Stimulated activated CD4-positive, alpha-beta T cell treated with anti-CD3 and anti-CD28 coated beads, Interleukin-15, amount 100 ng/mL, for 1 hour (primary cell): ENCODE results near the gene MON1B.
"Not testable (repeated sequence)": the region's sequence is repeated elsewhere in the genome, so short reads cannot be mapped to it uniquely, and the experiment has no call there.

Experiments
- DNase-seq, 2 donors: peaks; one replicate each; pipeline ENCODE4 v3.0.0-alpha.2; 2020; ENCODE audit warnings: low read depth in 1 of 2, low spot score in 1 of 2

Gene MON1B

DNA sequence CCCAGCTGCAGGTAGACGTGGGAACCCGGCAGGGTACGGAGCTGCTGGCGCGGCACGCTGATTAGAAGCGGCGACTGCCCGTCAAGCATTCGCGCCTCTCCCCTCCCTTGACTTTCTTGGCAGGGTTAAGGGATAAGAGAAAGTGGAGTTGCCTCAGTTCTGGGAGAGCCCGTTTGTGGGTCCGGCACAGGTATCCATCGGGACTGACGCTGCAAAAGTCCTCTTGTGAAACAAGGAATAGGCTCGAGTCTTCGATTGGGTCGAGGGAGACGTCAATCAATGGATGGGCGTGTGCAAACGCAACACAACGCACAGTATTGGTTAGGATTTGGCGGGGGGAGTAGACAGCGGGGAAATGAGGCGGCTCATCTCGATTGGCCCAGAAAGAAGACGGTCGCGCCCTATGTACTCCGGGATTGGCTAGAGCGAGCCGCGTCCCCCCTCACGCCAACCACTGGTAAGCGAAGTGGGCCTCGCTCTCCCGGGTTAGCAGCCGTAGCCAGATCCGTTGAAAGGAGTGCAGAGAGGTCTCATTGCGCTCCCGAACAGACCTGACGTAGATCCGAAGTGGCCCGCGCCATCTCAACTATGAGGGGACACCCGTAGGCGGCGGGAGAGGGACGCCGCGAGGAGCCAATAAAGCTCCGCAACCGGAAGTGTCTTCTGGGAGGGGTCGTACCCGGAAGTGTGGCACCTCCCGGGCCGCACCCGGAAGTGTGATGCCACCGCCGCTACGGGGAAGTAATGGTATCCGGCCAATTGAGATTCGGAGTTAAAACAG lies at the start of gene MON1B:
Gene MON1B (plus strand): TSS at position 713 of the 781 bp plus-strand sequence. CDS start 296 bp downstream, outside the sequence.
- DNase-seq = peak; percentile 81 to 84

DNA sequence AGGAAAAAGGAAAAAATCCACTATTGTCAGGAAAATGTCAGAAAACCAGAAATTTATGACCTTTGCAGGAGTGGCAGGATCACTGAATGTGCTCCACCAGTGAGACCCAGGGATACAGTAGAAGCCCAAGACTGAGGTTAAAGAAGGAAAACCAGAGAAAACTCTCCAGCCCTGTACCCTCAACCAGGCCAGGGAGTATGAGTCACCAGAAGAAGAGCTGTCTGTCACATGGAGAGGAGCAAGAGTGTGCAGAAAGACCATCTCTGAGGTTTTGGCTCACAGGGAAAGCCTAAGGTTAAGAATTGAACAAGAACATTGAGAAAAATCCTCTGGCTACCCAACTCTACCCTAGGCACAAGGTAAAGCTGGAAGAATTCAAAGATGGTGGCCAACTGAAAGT lies 47.6 kb upstream of the MON1B start:
- no peak for DNase-seq

DNA sequence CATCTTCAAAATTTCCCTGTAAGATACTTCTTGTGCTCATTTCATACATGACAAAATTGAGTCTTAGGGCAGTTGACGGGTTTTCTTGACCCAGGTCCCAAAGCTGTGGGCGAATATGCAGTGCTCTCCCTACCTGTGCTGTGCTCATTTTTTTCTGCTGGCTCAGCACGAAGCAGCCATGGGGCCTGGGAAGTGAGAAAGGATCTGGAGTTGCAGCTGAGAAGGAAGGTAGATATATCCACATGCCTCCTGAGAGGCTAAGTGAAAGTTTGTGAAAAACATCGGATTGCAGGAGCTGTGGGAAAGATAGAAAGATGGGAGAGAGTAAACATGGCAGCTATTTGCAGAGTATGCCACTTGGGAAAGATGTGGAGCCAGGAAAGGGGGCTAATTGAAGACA lies 42.9 kb upstream of the MON1B start:
- no peak for DNase-seq

DNA sequence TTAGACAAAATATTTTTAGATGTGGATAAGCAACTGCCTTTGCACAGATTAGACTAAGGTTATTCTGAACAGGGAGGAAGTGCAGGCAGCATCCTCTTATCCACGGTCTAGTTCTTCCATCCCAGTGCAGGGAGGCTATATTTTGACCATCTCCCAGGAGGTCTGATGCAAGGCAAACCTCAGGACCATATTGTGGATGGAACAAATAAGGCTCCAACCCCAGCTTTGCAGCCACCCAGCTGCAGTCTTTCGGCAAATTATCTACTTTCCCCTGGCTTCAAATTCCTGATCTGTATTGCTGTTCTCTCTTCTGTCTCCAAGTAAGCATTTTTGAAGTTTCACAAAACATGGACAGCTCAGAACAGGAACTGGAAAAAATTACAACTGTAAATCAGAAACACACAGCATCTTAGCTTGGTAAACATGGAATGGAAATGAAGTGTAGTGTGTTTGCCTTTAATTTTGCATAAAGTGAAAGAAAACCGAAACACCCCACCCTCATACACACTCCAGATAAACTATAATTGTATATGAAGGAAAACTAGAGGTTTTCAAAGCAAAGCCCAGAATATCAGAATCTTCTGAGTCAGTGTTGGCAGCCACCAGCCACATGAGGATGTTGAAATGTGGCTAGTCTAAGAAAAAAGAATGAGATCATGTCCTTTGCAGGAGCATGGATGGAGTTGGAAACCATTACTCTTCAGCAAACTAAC lies 33.5 kb upstream of the MON1B start:
- no peak for DNase-seq

DNA sequence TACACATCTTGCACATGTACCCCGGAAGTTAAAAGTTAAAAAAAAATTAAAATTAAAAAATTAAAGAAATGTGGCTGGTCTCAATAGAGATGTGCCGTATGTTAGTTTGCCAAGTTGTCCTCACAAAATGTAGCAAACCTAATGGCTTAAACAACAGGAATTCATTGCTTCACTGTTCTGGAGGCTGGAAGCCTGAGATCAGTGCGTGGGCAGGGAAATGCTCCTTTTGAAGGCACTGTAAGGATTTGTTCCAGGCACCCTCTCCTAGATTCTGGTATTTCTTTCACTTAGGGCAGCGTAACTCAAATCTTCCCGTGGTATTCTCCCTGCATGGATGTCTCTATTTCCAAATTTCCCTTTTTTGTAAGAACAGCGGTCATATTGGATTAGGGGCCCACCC lies 32.7 kb upstream of the MON1B start:
- DNase-seq = no peak

DNA sequence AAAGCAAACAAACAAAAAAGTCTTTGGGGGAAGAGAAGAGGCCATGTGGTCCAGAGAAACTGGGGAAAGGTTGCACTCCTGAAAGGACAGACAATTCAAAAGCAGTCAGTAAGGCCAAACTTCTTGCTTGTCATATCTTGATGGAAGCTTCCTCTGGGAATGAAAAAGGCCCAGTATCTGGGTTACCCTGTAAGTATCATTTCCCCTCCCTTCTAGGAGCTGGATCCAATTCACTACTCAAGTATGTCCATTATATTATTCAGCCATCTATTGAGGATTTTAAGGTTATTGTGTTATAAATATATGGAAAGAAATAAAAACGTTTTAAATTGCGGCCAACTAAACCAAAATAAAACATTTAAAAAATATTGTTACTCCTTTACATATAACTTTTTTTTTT lies 26.0 kb upstream of the MON1B start:
- no peak for DNase-seq

DNA sequence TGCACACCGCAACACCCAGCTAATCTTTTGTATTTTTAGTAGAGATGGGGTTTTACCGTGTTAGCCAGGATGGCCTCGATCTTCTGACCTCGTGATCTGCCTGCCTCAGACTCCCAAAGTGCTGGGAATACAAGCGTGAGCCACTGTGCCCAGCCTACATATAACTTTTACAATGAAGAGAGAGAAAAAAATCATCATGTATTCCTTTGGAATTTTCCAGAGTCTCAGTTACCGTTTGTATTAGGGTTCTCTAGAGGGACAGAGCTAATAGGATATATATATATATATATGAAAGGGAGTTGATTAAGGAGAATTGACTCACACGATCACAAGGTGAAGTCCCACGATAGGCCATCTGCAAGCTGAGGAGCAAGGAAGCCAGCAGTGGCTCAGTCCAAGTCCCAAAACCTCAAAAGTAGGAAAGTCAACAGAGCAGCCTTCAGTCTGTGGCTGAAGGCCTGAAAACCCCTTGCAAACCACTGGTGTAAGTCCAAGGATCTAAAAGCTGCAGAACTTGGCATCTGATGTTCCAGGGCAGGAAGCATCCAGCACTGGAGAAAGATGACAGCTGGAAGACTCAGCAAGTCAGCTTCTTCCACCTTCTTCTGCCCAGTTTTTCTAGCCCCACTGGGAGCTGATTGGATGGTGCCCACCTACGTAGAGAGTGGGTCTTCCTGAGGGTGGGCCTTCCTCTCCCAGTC lies 25.3 kb upstream of the MON1B start:
- DNase-seq = not testable (repeated sequence)

DNA sequence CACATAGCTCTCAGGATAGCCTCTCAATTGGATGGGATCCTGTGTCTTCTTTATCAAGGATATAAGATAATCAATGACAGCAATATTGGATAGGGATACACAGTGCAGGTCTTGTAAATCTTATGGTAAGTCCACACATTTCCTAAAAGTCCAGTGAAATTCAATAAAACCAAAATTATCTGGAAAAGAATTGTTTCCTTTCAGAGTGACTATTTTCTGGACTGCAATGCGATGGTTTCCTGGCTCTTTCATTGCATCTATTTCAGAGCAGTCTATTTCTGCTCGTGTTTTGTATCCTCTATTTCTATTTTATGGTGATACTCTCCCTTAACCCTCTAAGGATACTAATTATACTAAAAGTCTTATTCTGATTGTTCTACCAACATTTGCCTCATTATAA lies 24.3 kb upstream of the MON1B start:
- DNase-seq = no peak

DNA sequence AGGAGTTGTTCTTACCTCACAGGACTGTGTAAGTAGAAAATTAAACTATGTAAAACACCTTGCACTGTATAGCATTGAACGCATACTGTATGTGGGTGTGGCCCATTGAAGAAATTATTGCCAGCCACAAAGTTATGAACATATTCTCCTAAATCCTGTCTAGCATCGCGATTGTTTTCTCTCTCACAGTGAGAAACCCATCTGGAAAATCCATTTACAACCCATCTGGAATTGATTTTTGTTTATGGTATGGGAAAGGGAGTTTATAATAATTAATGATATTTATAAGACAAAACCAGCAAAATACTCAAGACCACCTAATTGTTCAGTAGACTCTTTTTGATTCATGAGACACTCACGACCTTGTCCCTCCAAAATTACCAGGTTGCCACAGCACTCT lies 22.1 kb upstream of the MON1B start:
- no peak for DNase-seq

DNA sequence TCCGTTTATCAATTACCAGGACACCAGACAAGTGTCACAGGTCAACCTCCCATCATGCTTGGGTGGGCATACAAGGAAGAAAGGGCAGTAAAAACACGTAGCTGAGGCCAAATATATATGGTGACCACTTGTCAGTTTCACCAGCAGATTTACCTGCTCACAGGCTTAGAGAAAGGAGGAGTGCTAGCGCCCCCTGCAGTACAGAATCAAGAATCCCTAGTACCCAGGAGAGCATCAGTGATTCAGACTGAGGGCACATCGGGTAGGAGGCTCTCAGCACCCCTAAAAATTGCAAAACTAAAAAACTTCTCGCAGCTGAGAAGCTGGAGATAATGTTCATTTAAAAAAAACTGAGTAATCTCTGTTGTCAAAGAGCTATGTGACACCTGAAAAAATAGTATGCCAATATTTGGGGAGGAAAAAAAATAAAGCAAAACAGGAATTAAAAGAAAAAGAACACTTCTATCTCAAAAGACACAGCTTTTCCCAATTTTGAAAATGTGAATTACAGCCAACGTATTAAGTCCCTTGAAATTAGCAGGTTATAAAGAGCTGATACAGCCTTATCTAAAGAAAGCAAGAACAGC lies 21.2 kb upstream of the MON1B start:
- DNase-seq = no peak

DNA sequence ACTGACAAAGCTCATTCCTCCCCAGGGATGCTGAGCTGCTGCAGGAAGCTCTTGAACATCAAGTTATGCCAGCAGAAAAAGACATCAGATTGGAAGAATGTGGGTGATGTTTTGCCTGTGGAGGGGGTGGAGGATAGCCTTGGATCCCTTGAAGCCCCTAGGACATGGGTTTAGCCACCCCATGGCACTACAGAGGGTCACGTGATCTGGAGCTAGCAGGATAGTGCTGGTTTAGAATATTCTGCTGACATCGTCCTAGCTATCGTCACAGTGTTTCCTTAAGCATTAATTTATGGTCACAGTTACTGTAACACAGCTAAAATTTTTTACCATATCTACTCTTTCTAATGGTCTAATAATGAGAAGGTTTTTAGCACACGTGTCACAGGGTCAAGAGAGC lies 20.2 kb upstream of the MON1B start:
- DNase-seq = no peak

DNA sequence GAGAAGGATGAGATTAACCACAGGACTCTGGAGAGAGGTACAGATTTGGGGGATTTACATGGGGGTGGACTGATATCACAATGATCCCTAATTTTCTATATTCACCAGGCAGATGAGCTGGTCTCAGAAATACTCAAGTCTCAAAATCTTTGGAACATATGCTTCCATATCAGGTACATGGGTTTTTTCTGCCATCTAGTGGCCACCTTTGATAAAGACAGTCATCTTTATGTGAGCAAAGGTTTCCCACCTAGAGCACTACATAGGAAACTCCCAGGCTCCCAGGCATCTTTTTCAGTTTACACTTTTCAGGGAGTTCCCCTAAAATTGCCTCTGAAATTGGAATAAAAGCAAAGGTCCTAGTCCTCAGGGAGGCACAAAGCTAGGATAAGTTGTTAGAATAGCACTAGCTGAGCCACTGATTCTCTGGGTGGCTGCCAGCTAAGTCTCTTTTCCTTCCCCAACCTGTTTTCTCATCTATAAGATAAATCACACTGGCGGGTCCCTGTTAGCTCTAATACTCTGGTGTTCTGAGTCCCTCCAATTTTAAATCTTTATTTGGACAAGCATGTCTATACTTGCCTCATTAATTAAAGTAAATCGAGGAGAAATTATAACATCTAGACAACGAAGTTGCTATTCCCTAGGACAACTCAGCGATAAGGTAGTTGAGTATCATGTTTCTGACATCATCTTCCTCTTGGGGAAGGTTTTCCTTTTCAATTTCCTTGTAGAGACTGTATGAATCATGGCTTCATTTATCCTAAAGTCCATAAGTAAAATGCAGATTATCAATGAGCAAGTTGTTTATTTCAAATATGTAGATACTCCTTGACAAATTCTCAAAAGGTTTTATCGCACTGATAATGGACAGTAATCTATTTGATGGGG lies 19.0 kb upstream of the MON1B start:
- no peak for DNase-seq

DNA sequence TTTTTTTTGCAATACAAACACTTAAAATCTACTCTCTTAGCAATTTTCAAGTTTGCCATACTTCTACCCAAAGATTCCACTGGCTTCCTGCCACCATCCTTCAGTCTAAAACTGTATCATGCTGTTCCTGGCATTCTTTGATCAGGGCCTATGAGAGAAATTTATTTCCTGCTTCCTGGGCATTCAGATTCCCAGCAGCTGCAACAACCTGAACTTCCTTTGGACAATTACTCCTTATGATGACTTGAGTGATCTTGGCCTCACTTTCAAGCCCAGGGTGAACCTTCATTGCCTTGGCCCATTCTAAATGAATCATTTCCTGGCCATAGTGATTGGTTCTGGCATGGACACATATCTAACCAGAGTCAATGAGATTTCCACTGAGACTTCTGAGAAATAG lies 18.0 kb upstream of the MON1B start:
- no peak for DNase-seq

DNA sequence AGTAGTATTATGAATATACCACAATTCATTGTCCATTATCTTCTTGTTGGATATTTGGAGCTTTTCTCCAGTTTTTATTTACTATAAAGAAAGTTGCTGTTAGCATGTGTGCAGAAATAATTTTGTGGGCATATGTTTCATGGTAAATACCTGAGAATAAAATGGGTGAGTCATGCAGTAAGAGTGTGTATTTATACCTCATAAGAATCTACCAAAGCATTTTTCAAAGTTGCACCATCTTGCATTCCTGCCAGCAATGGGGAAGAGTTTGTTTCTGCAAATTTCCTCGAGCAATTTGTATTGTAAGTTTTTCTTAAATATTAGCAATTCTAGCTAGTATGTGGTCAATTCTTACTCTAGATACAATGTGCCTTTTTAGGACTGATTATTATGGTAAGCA lies 7.9 kb upstream of the MON1B start:
- DNase-seq = no peak

DNA sequence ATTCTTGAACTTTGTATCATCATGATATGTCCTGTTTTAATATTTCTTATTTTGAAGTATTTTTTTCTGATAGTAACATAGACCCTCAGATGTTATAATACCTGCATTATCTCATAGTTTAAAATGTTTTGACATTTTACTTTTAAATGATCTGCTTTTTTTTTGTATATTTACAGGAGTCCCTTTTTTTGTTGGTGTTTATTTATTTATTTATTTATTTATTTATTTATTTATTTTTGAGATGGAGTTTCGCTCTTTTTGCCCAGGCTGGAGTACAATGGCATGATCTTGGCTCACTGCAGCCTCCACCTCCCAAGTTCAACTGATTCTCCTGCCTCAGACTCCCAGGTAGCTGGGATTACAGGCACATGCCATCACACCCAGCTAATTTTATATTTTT lies 4.7 kb upstream of the MON1B start:
- DNase-seq = not testable (repeated sequence)

DNA sequence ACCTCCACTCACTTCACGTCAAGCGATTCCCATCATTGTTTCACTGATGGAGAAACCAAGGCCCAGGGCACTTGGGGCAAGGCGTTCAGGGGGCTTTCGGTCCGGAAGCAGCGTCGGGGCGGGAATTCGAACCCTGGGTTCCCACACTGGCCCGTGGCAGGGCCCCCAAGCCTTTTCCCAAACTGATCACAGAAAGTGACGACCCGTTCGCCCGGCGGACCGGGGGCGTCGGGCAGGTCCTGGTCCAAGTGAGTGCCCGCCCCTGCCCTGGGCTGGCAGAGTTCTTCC lies 856 bp upstream of the MON1B start:
- DNase-seq = no peak

DNA sequence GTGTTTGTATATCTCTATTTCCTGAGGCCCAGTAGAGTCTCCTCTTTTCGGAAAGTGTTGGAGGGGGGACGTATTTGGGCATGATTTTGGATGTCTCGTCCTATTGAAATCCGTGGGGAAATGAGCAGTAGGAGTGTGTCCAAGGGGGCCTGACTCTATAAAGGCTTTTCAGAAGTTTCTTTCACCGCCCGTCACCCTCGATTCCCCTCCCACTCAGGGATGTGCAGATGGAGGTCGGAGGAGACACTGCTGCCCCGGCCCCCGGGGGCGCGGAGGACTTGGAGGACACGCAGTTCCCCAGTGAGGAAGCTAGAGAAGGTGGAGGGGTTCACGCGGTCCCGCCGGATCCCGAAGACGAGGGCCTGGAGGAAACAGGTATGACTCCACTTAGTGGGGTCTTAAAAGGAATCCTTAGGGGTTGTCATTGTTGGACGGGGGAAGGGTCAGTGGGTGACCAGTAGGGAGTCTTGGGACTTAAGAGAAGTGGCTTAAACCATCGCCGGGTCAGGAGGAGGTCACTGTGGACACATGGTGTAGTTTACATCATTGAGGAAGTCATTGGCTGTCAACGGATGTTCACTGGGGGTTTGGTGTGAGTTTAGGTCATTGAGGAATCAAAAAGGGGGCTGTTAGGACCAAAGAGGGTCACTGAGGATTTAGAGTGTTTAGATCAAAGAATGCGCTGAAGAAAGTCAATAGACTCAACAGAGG lies 424 bp downstream of the MON1B start:
- no peak for DNase-seq

DNA sequence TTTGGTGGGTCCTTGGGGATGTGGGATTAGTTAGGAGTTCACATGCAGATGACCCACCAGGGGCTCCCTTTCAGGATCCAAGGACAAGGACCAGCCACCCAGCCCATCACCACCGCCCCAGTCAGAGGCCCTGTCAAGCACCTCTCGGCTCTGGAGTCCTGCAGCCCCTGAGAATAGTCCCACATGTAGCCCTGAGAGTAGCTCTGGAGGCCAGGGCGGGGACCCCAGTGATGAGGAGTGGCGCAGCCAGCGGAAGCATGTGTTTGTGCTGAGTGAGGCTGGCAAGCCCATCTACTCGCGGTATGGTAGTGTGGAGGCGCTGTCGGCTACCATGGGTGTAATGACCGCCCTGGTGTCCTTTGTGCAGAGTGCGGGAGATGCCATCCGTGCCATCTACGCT lies 2.4 kb downstream of the MON1B start:
- no peak for DNase-seq

DNA sequence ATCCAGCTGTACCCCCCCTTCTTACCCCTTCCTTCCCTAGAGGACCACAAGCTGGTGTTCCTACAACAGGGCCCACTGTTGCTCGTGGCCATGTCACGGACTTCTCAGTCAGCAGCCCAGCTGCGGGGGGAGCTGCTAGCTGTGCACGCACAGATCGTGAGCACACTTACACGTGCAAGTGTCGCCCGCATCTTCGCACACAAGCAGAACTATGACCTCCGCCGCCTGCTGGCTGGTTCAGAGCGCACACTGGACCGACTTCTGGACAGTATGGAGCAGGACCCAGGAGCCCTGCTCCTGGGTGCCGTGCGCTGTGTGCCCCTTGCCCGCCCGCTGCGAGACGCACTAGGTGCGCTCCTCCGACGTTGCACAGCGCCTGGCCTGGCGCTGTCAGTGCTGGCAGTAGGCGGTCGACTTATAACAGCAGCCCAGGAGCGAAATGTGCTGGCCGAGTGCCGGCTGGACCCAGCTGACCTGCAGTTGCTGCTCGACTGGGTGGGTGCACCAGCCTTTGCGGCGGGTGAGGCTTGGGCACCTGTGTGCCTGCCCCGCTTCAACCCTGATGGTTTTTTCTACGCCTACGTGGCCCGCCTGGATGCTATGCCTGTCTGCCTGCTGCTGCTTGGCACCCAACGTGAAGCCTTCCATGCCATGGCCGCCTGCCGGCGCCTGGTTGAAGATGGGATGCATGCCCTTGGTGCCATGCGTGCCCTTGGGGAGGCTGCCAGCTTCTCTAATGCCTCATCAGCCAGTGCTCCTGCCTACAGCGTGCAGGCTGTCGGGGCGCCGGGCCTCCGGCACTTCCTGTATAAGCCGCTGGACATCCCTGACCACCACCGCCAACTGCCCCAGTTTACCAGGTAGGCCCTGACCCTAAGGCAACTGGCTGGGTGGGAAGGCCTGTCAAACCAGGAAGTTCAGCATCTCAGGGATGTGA lies 3.6 kb downstream of the MON1B start:
- no peak for DNase-seq
